ENCODE measurements around the gene C1QB.

Gene C1QB

GRCh38 chr1:22646384-22646783 lies 6.7 kb upstream of the C1QB start:
- H3K36me3 ChIP-seq (ENCODE audit: insufficient read depth, low read length), result no peaks in the 10 kb centered on the region
- H3K9me3 ChIP-seq (ENCODE audit: low read depth, low read length), result no peaks in the 10 kb centered on the region
- H3K27ac ChIP-seq, result no peak overlapping the region
- DNase-seq (ENCODE audit: low read depth, low spot score), result no peak
- H3K9ac ChIP-seq (ENCODE audit: insufficient read length), result no peak overlapping the region
- no peak for TF ChIP-seq EZH2 (IDR thresholded peaks at IDR 0.05)
- no peak for TF ChIP-seq FOXP2 (optimal IDR thresholded peaks at IDR 0.05; ENCODE audit: control extremely low read depth, extremely low read length, insufficient read depth)
- no peak for TF ChIP-seq POLR2AphosphoS5 (IDR thresholded peaks at IDR 0.05; ENCODE audit: borderline replicate concordance, low read depth, low read length)
- no peak overlapping the region for H3K4me3 ChIP-seq

GRCh38 chr1:22650089-22650693 lies 2.8 kb upstream of the C1QB start:
- no peak overlapping the region for H3K27ac ChIP-seq
- DNase-seq (ENCODE audit: low read depth, low spot score), result no peak

GRCh38 chr1:22651941-22652856 lies 837 bp upstream of the C1QB start:
- no peak for DNase-seq (ENCODE audit: low read depth, low spot score)
- TF ChIP-seq POLR2AphosphoS5 (IDR thresholded peaks at IDR 0.05; ENCODE audit: borderline replicate concordance, low read depth, low read length) (no peak), EZH2 (IDR thresholded peaks at IDR 0.05) (no peak), FOXP2 (optimal IDR thresholded peaks at IDR 0.05; ENCODE audit: control extremely low read depth, extremely low read length, insufficient read depth) (no peak)
- Histone ChIP-seq H3K4me3 (no peak overlapping the region), H3K9ac (ENCODE audit: insufficient read length) (no peak overlapping the region), H3K27ac (no peak overlapping the region), H3K9me3 (ENCODE audit: low read depth, low read length) (no peaks in the 10 kb centered on the region), H3K36me3 (ENCODE audit: insufficient read depth, low read length) (no peaks in the 10 kb centered on the region)

More at GRCh38 chr1:22650089-22650693, 2.8 kb upstream of the C1QB start:
- no peak overlapping the region for H3K9ac ChIP-seq (ENCODE audit: insufficient read length)
- TF ChIP-seq FOXP2 (optimal IDR thresholded peaks at IDR 0.05; ENCODE audit: control extremely low read depth, extremely low read length, insufficient read depth), result no peak
- TF ChIP-seq EZH2 (IDR thresholded peaks at IDR 0.05), result no peak
- no peak for TF ChIP-seq POLR2AphosphoS5 (IDR thresholded peaks at IDR 0.05; ENCODE audit: borderline replicate concordance, low read depth, low read length)
- H3K4me3 ChIP-seq, result no peak overlapping the region
- H3K36me3 ChIP-seq (ENCODE audit: insufficient read depth, low read length), result no peaks in the 10 kb centered on the region
- no peaks in the 10 kb centered on the region for H3K9me3 ChIP-seq (ENCODE audit: low read depth, low read length)

GRCh38 chr1:22654692-22655091 lies 1.7 kb downstream of the C1QB start:
- H3K9me3 ChIP-seq (ENCODE audit: low read depth, low read length), result no peaks in the 10 kb centered on the region
- H3K36me3 ChIP-seq (ENCODE audit: insufficient read depth, low read length), result no peaks in the 10 kb centered on the region
- no peak for DNase-seq (ENCODE audit: low read depth, low spot score)
- no peak overlapping the region for H3K9ac ChIP-seq (ENCODE audit: insufficient read length)
- no peak overlapping the region for H3K27ac ChIP-seq
- TF ChIP-seq EZH2 (IDR thresholded peaks at IDR 0.05), result no peak
- no peak for TF ChIP-seq FOXP2 (optimal IDR thresholded peaks at IDR 0.05; ENCODE audit: control extremely low read depth, extremely low read length, insufficient read depth)
- TF ChIP-seq POLR2AphosphoS5 (IDR thresholded peaks at IDR 0.05; ENCODE audit: borderline replicate concordance, low read depth, low read length), result no peak
- no peak overlapping the region for H3K4me3 ChIP-seq

- Histone ChIP-seq H3K9ac (ENCODE audit: insufficient read length) (no peak overlapping the region), H3K4me3 (no peak overlapping the region), H3K27ac (no peak overlapping the region), H3K36me3 (ENCODE audit: insufficient read depth, low read length) (no peaks in the 10 kb centered on the region), H3K9me3 (ENCODE audit: low read depth, low read length) (no peaks in the 10 kb centered on the region)
- no peak for TF ChIP-seq FOXP2 (optimal IDR thresholded peaks at IDR 0.05; ENCODE audit: control extremely low read depth, extremely low read length, insufficient read depth)
- no peak for TF ChIP-seq EZH2 (IDR thresholded peaks at IDR 0.05)
- no peak for DNase-seq (ENCODE audit: low read depth, low spot score)
Measured at GRCh38 chr1:22658385-22659163, 5.5 kb downstream of the C1QB start.

GRCh38 chr1:22660716-22661241 lies 7.7 kb downstream of the C1QB start:
- Histone ChIP-seq H3K4me3 (no peak overlapping the region), H3K9ac (ENCODE audit: insufficient read length) (no peak overlapping the region), H3K36me3 (ENCODE audit: insufficient read depth, low read length) (no peaks in the 10 kb centered on the region), H3K27ac (no peak overlapping the region), H3K9me3 (ENCODE audit: low read depth, low read length) (no peaks in the 10 kb centered on the region)
- no peak for DNase-seq (ENCODE audit: low read depth, low spot score)
- TF ChIP-seq EZH2 (IDR thresholded peaks at IDR 0.05) (no peak), FOXP2 (optimal IDR thresholded peaks at IDR 0.05; ENCODE audit: control extremely low read depth, extremely low read length, insufficient read depth) (no peak), POLR2AphosphoS5 (IDR thresholded peaks at IDR 0.05; ENCODE audit: borderline replicate concordance, low read depth, low read length) (no peak)

GRCh38 chr1:22661880-22662279 lies 8.8 kb downstream of the C1QB start:
- Histone ChIP-seq H3K36me3 (ENCODE audit: insufficient read depth, low read length) (no peaks in the 10 kb centered on the region), H3K4me3 (no peak overlapping the region), H3K27ac (no peak overlapping the region), H3K9me3 (ENCODE audit: low read depth, low read length) (no peaks in the 10 kb centered on the region), H3K9ac (ENCODE audit: insufficient read length) (no peak overlapping the region)
- no peak for DNase-seq (ENCODE audit: low read depth, low spot score)
- TF ChIP-seq FOXP2 (optimal IDR thresholded peaks at IDR 0.05; ENCODE audit: control extremely low read depth, extremely low read length, insufficient read depth) (no peak), POLR2AphosphoS5 (IDR thresholded peaks at IDR 0.05; ENCODE audit: borderline replicate concordance, low read depth, low read length) (no peak), EZH2 (IDR thresholded peaks at IDR 0.05) (no peak)

GRCh38 chr1:22662318-22662717 lies 9.3 kb downstream of the C1QB start:
- no peak overlapping the region for H3K4me3 ChIP-seq
- TF ChIP-seq FOXP2 (optimal IDR thresholded peaks at IDR 0.05; ENCODE audit: control extremely low read depth, extremely low read length, insufficient read depth), result no peak
- TF ChIP-seq POLR2AphosphoS5 (IDR thresholded peaks at IDR 0.05; ENCODE audit: borderline replicate concordance, low read depth, low read length), result no peak
- no peak for TF ChIP-seq EZH2 (IDR thresholded peaks at IDR 0.05)
- DNase-seq (ENCODE audit: low read depth, low spot score), result no peak
- H3K9me3 ChIP-seq (ENCODE audit: low read depth, low read length), result no peaks in the 10 kb centered on the region
- H3K9ac ChIP-seq (ENCODE audit: insufficient read length), result no peak overlapping the region
- no peaks in the 10 kb centered on the region for H3K36me3 ChIP-seq (ENCODE audit: insufficient read depth, low read length)
- H3K27ac ChIP-seq, result no peak overlapping the region

All from SK-N-MC (cell line).